Vein endothelial cell (primary cell): ENCODE data around the gene ODF2. TPM values are rescaled to one million over a fixed set of nuclear protein-coding genes. Genes with fewer than 3 reads are reported as not detected.

Experiments
- small RNA-seq: library from RNA; depleted of rRNA; stranded (forward); fragments of <200 nt; gene quantifications from one replicate; pipeline ENCODE3, GENCODE V24; 2012
- total RNA-seq: library from RNA; depleted of rRNA; stranded (reverse); fragments of >200 nt; gene quantifications from 2 replicates; pipeline ENCODE4 v1.2.3, GENCODE V29; 2012

The ODF2 gene
- total RNA-seq: 36.6 and 40.5 TPM in 2 replicates

GRCh38 chr9:128455849-128456612 is at the start of gene ODF2:
Gene ODF2, plus strand, starts transcription at chr9:128456006. Its CDS starts 86 bp downstream, at chr9:128456092.

DNA sequence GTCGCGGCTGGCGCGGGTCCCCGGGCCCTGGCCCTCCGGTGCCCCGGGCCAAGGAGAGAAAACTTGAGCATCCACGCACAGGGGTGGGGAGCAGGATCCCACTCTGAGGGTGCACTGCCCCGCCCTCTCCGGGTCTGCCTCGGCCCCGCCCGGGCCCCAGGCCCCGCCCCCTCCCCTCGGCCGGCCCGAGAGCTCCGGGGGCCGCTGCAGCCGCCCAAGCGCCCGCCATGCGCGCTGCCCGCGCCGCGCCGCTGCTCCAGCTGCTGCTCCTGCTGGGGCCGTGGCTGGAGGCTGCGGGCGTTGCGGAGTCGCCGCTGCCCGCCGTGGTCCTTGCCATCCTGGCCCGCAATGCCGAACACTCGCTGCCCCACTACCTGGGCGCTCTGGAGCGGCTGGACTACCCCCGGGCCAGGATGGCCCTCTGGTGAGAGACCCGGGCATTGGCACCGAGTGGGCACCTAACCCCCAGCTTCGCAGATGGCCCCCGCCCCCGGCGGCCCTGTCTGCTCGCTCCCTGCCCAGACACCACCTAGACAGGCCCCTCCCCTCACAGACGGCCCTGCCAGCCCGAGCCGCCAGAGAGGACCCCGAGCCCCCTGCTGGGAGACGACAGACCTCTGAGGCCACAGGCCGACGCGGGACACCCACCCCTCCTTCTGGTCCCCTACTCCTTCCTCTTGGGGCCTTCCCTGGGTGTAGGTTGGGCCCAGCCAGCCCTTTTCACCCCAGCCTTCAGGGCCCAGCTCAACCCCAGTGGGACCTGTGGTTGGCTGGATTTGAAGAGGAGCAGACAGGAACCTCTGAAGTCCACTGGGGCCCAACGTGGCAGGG is 34.9 kb upstream of the ODF2 start, which contains the start of gene CERCAM:
TSS of gene CERCAM (plus strand) at position 207 of the 831 bp plus-strand sequence. CDS start at position 228, 21 bp downstream.

GRCh38 chr9:128504485-128505413 is 48.9 kb downstream of the ODF2 start, which contains the start of gene GLE1:
Gene GLE1, plus strand, starts transcription at chr9:128504719. Its CDS starts 87 bp downstream, at chr9:128504806.

Small RNA genes within 50 kb of the gene (small RNA-seq; reads per million reads assigned to genes)
- not detected for gene RNU7-171P

Other genes starting within 250 kb of the ODF2 start
- gene GOLGA2, start 180.0 kb upstream of the ODF2 start, total RNA-seq: 78.3 and 79.7 TPM in 2 replicates
- 20.5 and 23.5 TPM in 2 replicates for gene SWI5, start 179.7 kb upstream of the ODF2 start, total RNA-seq
- gene TRUB2, start 133.6 kb upstream of the ODF2 start, total RNA-seq: 16.7 and 24.2 TPM in 2 replicates
- 45.7 and 46.2 TPM in 2 replicates for gene COQ4, start 133.2 kb upstream of the ODF2 start, total RNA-seq
- gene SLC27A4, start 115.5 kb upstream of the ODF2 start, total RNA-seq: 39.5 and 40.2 TPM in 2 replicates
- 49.5 and 49.6 TPM in 2 replicates for gene URM1, start 84.6 kb upstream of the ODF2 start, total RNA-seq
- gene CERCAM, start 35.1 kb upstream of the ODF2 start, total RNA-seq: 22.4 and 44.7 TPM in 2 replicates
- gene GLE1, start 48.7 kb downstream of the ODF2 start, total RNA-seq: 17.6 and 22.4 TPM in 2 replicates
- gene SPTAN1, start 96.6 kb downstream of the ODF2 start, total RNA-seq: 470 and 484 TPM in 2 replicates
- 61.0 and 62.1 TPM in 2 replicates for gene DYNC2I2, start 200.8 kb downstream of the ODF2 start, total RNA-seq
- 371 and 506 TPM in 2 replicates for gene SET, start 233.2 kb downstream of the ODF2 start, total RNA-seq
- 17.2 and 25.5 TPM in 2 replicates for gene PKN3, start 246.5 kb downstream of the ODF2 start, total RNA-seq